ENCODE results near the gene LRRC66. TPM values are rescaled to one million over a fixed set of nuclear protein-coding genes. Genes with fewer than 3 reads are reported as not detected.

The LRRC66 gene
- polyA plus RNA-seq, 1 donor from 2014 or later, result 0.45 TPM

DNA sequence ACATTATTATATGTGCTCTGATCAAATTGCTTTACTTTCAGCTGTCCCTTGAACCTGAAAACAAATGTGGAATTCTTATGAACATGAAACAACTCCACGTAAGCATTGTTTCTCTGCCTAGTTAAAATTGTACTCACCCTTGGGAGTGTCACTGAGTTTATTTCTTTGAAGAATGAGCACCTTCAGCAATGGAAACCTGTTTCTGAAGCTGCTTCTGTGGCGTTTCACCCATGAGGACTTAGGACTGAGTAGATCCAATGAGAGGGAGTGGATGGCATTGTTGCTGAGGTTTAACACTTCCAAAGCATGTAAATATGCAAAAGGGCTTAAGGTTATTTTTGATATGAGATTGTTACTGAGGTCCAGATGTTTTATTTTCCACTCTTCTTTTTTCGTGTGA lies 3.2 kb downstream of the LRRC66 start:
- TF ChIP-seq, protein P1, sequence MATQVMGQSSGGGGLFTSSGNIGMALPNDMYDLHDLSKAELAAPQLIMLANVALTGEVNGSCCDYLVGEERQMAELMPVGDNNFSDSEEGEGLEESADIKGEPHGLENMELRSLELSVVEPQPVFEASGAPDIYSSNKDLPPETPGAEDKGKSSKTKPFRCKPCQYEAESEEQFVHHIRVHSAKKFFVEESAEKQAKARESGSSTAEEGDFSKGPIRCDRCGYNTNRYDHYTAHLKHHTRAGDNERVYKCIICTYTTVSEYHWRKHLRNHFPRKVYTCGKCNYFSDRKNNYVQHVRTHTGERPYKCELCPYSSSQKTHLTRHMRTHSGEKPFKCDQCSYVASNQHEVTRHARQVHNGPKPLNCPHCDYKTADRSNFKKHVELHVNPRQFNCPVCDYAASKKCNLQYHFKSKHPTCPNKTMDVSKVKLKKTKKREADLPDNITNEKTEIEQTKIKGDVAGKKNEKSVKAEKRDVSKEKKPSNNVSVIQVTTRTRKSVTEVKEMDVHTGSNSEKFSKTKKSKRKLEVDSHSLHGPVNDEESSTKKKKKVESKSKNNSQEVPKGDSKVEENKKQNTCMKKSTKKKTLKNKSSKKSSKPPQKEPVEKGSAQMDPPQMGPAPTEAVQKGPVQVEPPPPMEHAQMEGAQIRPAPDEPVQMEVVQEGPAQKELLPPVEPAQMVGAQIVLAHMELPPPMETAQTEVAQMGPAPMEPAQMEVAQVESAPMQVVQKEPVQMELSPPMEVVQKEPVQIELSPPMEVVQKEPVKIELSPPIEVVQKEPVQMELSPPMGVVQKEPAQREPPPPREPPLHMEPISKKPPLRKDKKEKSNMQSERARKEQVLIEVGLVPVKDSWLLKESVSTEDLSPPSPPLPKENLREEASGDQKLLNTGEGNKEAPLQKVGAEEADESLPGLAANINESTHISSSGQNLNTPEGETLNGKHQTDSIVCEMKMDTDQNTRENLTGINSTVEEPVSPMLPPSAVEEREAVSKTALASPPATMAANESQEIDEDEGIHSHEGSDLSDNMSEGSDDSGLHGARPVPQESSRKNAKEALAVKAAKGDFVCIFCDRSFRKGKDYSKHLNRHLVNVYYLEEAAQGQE (IDR thresholded peaks at IDR 0.05; ENCODE audit: borderline replicate concordance), result no peak
- no peak for TF ChIP-seq MXI1 (conservative IDR thresholded peaks at IDR 0.05; ENCODE audit: poor library complexity, severe bottlenecking)
- no peak for TF ChIP-seq POLR2AphosphoS5 (IDR thresholded peaks at IDR 0.05)

GRCh38 chr4:52015366-52015765 lies 4.8 kb downstream of the LRRC66 start:
- Histone ChIP-seq H3K9me3 (ENCODE audit: low read length) (no peaks in the 10 kb centered on the region), H3K27me3 (ENCODE audit: insufficient read depth, low read depth, low read length) (no peaks in the 10 kb centered on the region), H3K4me2 (ENCODE audit: low read length) (no peak overlapping the region), H2AFZ (ENCODE audit: low read depth, low read length) (no peak overlapping the region), H4K20me1 (ENCODE audit: insufficient read depth) (no peaks in the 10 kb centered on the region), H3K4me3 (ENCODE audit: low read length) (no peak overlapping the region), H3F3A (ENCODE audit: insufficient read depth, low read length, poor library complexity, severe bottlenecking) (no peaks in the 10 kb centered on the region), H3K36me3 (ENCODE audit: insufficient read depth, low read length) (peaks cover 8% of the 10 kb centered on the region), H3K27ac (ENCODE audit: low read length) (no peak overlapping the region), H3K9ac (ENCODE audit: low read length) (no peak overlapping the region), H3K79me2 (replicated peaks; ENCODE audit: insufficient read depth, low read length) (no peaks in the 10 kb centered on the region), H3K9me2 (ENCODE audit: insufficient read depth, low read length) (no peaks in the 10 kb centered on the region)
- TF ChIP-seq CTCF (IDR thresholded peaks at IDR 0.05; ENCODE audit: poor library complexity, severe bottlenecking) (no peak), EP300 (conservative IDR thresholded peaks at IDR 0.05; ENCODE audit: poor library complexity, severe bottlenecking) (no peak), TAF1 (IDR thresholded peaks at IDR 0.05; ENCODE audit: low read depth) (no peak)
- TF ChIP-seq, protein P1 (IDR thresholded peaks at IDR 0.05; ENCODE audit: borderline replicate concordance), result no peak

More for the DNA sequence above, 3.2 kb downstream of the LRRC66 start:
- no peaks in the 10 kb centered on the region for H4K20me1 ChIP-seq (ENCODE audit: insufficient read depth)
- no peak overlapping the region for H3K4me3 ChIP-seq (ENCODE audit: low read length)
- no peak overlapping the region for H3K27ac ChIP-seq (ENCODE audit: low read length)
- H3F3A ChIP-seq (ENCODE audit: insufficient read depth, low read length, poor library complexity, severe bottlenecking), result no peaks in the 10 kb centered on the region
- no peak overlapping the region for H2AFZ ChIP-seq (ENCODE audit: low read depth, low read length)
- H3K4me2 ChIP-seq (ENCODE audit: low read length), result no peak overlapping the region
- peaks cover 3% of the 10 kb centered on the region for H3K36me3 ChIP-seq (ENCODE audit: insufficient read depth, low read length)
- H3K27me3 ChIP-seq (ENCODE audit: insufficient read depth, low read depth, low read length), result no peaks in the 10 kb centered on the region
- no peaks in the 10 kb centered on the region for H3K9me2 ChIP-seq (ENCODE audit: insufficient read depth, low read length)
- no peak overlapping the region for H3K9ac ChIP-seq (ENCODE audit: low read length)
- H3K79me2 ChIP-seq (replicated peaks; ENCODE audit: insufficient read depth, low read length), result no peaks in the 10 kb centered on the region
- H3K9me3 ChIP-seq (ENCODE audit: low read length), result no peaks in the 10 kb centered on the region
